GM12878 (cell line): ENCODE measurements around the gene SEMG1. TPM values are rescaled to one million over a fixed set of nuclear protein-coding genes. Genes with fewer than 3 reads are reported as not detected.

ENCODE experiments used
- ATAC-seq: fragments of 200-7000 bp; cut with Tn5 transposase; 3 replicates; pipeline ENCODE4 v1.9.1; 2020; ENCODE audit warnings: mild to moderate bottlenecking, moderate library complexity
- BruUV-seq: library from RNA; stranded (reverse); fragments of 400-500 nt; replicated peaks from 2 replicates; lab custom pipeline; 2021; lab: Mats Ljungman, UMichigan
- CTCF ChIA-PET: fragments of 300-600 bp; sonication (Branson Sonifier 250); formaldehyde crosslinking; extraction: SDS; loops from one replicate; lab custom pipeline; 2021; ENCODE audit warnings: inconsistent platforms; lab: Yijun Ruan, JAX
- POLR2A ChIA-PET: fragments of 350-600 bp; formaldehyde crosslinking; extraction: SDS; loops from one replicate; lab custom pipeline; 2021; ENCODE audit warnings: inconsistent platforms; lab: Charles Lee
- RAD21 ChIA-PET: fragments of 300-600 bp; sonication (Branson Sonifier 250); formaldehyde crosslinking; loops from one replicate; lab custom pipeline; 2023; ENCODE audit warnings: antibody characterized with exemption; ENCODE audit not compliant: unreplicated experiment; lab: Charles Lee
- SMC1A ChIA-PET: fragments of 300-600 bp; sonication (Branson Sonifier 250); formaldehyde crosslinking; loops from one replicate; lab custom pipeline; 2023; ENCODE audit not compliant: unreplicated experiment, uncharacterized antibody; lab: Charles Lee
- DNase-seq: peaks from one replicate; pipeline ENCODE4 v3.0.0-alpha.2; 2011; ENCODE audit warnings: low read depth, low spot score
- FAIRE-seq: peaks from 3 replicates; lab custom pipeline; 2011; peaks lifted over from hg19 to GRCh38; lab: Jason Lieb, UNC
- H2AFZ ChIP-seq: 2 replicates; pipeline ENCODE4 v1.6.0; 2011; ENCODE audit warnings: low read depth, low read length, control low read depth; ENCODE audit not compliant: control insufficient read depth
- H3K27ac ChIP-seq: 2 replicates; pipeline ENCODE4 v1.5.1; 2011; ENCODE audit warnings: control low read depth; ENCODE audit not compliant: control insufficient read depth, insufficient read depth
- H3K27me3 ChIP-seq, 2 experiments: replicated peaks in 1 of 2; 2 replicates each; pipeline versions ENCODE4 v1.6.0 to v1.6.1; 2011; ENCODE audit warnings: low read length in 1 of 2; ENCODE audit not compliant: control insufficient read depth in 2 of 2, insufficient read depth in 2 of 2
- H3K36me3 ChIP-seq, 2 experiments: 2 replicates each; pipeline ENCODE4 v1.5.1; 2011; ENCODE audit warnings: low read length in 1 of 2; ENCODE audit not compliant: control insufficient read depth in 2 of 2, insufficient read depth in 2 of 2
- H3K4me1 ChIP-seq: 2 replicates; pipeline ENCODE4 v1.6.1; 2011; ENCODE audit warnings: mild to moderate bottlenecking, low read length, moderate library complexity, mixed read lengths; ENCODE audit not compliant: control insufficient read depth, insufficient read depth
- H3K4me2 ChIP-seq: 2 replicates; pipeline ENCODE4 v1.6.0; 2011; ENCODE audit warnings: control low read depth; ENCODE audit not compliant: control insufficient read depth, insufficient read depth
- H3K4me3 ChIP-seq: fragments of 200-600 bp; sonication (generic); 2 replicates; pipeline ENCODE4 v1.5.1; 2016
- H3K79me2 ChIP-seq: 2 replicates; pipeline ENCODE4 v1.6.0; 2011; ENCODE audit warnings: low read length; ENCODE audit not compliant: control insufficient read depth, insufficient read depth
- H3K9ac ChIP-seq: 2 replicates; pipeline ENCODE4 v1.8.0; 2011; ENCODE audit warnings: low read length, control low read depth, mixed read lengths; ENCODE audit not compliant: control insufficient read depth, insufficient read depth
- H3K9me3 ChIP-seq: replicated peaks from 3 replicates; pipeline ENCODE4 v1.5.1; 2011; ENCODE audit warnings: mild to moderate bottlenecking, low read length; ENCODE audit not compliant: control insufficient read depth, insufficient read depth
- H4K20me1 ChIP-seq: 2 replicates; pipeline ENCODE4 v1.6.0; 2011; ENCODE audit not compliant: control insufficient read depth, insufficient read depth
- BHLHE40 ChIP-seq, 2 experiments: fragments of 450-650 bp in 1 of 2; IDR thresholded peaks; 2 replicates each; pipeline ENCODE4 v1.6.1; 2011 to 2017; ENCODE audit warnings: low read depth in 2 of 2, borderline replicate concordance in 1 of 2, improper control_type of control experiment in 1 of 2, low read length in 1 of 2, mild to moderate bottlenecking in 1 of 2
- BMI1 ChIP-seq: fragments of 450-650 bp; IDR thresholded peaks from 2 replicates; pipeline ENCODE4 v1.6.1; 2016; ENCODE audit warnings: mild to moderate bottlenecking, moderate library complexity, borderline replicate concordance
- BRCA1 ChIP-seq: IDR thresholded peaks from 2 replicates; pipeline ENCODE4 v1.6.1; 2011; ENCODE audit warnings: low read depth, low read length, improper control_type of control experiment
- IKZF2 ChIP-seq, 2 experiments: fragments of 450-650 bp; IDR thresholded peaks; 2 replicates each; pipeline ENCODE4 v1.6.1; 2017; ENCODE audit warnings: mild to moderate bottlenecking in 2 of 2, moderate library complexity in 2 of 2
- JUND ChIP-seq: IDR thresholded peaks from 2 replicates; pipeline ENCODE4 v1.6.1; 2012; ENCODE audit warnings: low read depth, mild to moderate bottlenecking, low read length, improper control_type of control experiment, moderate library complexity
- MEF2B ChIP-seq: fragments of 450-650 bp; IDR thresholded peaks from 2 replicates; pipeline ENCODE4 v1.6.1; 2018; ENCODE audit warnings: mild to moderate bottlenecking, moderate library complexity; ENCODE audit not compliant: partially characterized antibody, poor library complexity, severe bottlenecking
- PAX8 ChIP-seq: fragments of 450-650 bp; IDR thresholded peaks from 2 replicates; pipeline ENCODE4 v1.6.1; 2017; ENCODE audit warnings: mild to moderate bottlenecking, moderate library complexity
- RBBP5 ChIP-seq: fragments of 200-600 bp; sonication (generic); conservative IDR thresholded peaks from 2 replicates; pipeline ENCODE4 v1.6.1; 2016
- RFX5 ChIP-seq: IDR thresholded peaks from 2 replicates; pipeline ENCODE4 v1.6.1; 2011; ENCODE audit warnings: low read depth, low read length, improper control_type of control experiment
- SMARCA5 ChIP-seq: fragments of 450-650 bp; IDR thresholded peaks from 2 replicates; pipeline ENCODE4 v1.6.1; 2017; ENCODE audit warnings: mild to moderate bottlenecking
- ZBED1 ChIP-seq: IDR thresholded peaks from 2 replicates; pipeline ENCODE4 v1.6.1; 2016; ENCODE audit warnings: borderline replicate concordance
- ZNF384 ChIP-seq: IDR thresholded peaks from 2 replicates; pipeline ENCODE4 v1.6.1; 2012; ENCODE audit warnings: low read depth, mild to moderate bottlenecking, low read length, improper control_type of control experiment, borderline replicate concordance
- WGBS: methylation state at CpG from one replicate; pipeline ENCODE4 v1.1.6; 2016; ENCODE audit warnings: low lambda C conversion rate; ENCODE audit not compliant: insufficient replicate concordance, insufficient coverage; ENCODE audit errors: missing lambda C conversion rate; 5-methylcytosine and 5-hydroxymethylcytosine counted together
- in situ Hi-C: fragments of 300-500 bp; cut with MboI; formaldehyde crosslinking; loops from 9 replicates; pipeline ENCODE4 v1.14.3; 2018; ENCODE audit warnings: mixed read lengths
- intact Hi-C: fragments of 100-400 bp; cut with micrococcal nuclease; formaldehyde crosslinking; loops from one replicate; pipeline ENCODE4 v1.14.2; 2022; ENCODE audit not compliant: unreplicated experiment
- polyA plus RNA-seq, 11 experiments: library from polyadenylated mRNA; depleted of rRNA in 4 of 11; unstranded in 6 of 11; stranded (reverse) in 5 of 11; fragments of >200 nt; fragmentation: Nextera tagmentation in 4 of 11; fragmentation: Illumina TruSeq in 1 of 11; extraction: Ambion mirVana in 4 of 11; extraction: Trizol in 1 of 11; gene quantifications; 1 replicate in 1 of 11; 2 replicates in 10 of 11; pipeline versions ENCODE4 v1.2.1 to v1.2.3, GENCODE V29; 2011 to 2016; ENCODE audit warnings: inconsistent platforms in 2 of 11, missing spikeins in 2 of 11, low read depth in 1 of 11
- total RNA-seq, 4 experiments: library from RNA; depleted of rRNA in 3 of 4; stranded (reverse); fragments of >200 nt in 3 of 4; fragmentation: Illumina TruSeq in 1 of 4; extraction: Trizol in 1 of 4; gene quantifications; 2 replicates each; pipeline versions ENCODE4 v1.2.1 to v1.2.3, GENCODE V29; 2013 to 2021
- TF ChIP-seq, protein P1 (sequence below): fragments of 450-650 bp; IDR thresholded peaks from 2 replicates; pipeline ENCODE4 v1.6.1; 2016; ENCODE audit warnings: mild to moderate bottlenecking

Gene SEMG1
- total and polyA plus RNA-seq, 10 of the 15 experiments (the other 5 are each of a cell fraction or from before 2014, with no cell fraction given), result not detected

DNA sequence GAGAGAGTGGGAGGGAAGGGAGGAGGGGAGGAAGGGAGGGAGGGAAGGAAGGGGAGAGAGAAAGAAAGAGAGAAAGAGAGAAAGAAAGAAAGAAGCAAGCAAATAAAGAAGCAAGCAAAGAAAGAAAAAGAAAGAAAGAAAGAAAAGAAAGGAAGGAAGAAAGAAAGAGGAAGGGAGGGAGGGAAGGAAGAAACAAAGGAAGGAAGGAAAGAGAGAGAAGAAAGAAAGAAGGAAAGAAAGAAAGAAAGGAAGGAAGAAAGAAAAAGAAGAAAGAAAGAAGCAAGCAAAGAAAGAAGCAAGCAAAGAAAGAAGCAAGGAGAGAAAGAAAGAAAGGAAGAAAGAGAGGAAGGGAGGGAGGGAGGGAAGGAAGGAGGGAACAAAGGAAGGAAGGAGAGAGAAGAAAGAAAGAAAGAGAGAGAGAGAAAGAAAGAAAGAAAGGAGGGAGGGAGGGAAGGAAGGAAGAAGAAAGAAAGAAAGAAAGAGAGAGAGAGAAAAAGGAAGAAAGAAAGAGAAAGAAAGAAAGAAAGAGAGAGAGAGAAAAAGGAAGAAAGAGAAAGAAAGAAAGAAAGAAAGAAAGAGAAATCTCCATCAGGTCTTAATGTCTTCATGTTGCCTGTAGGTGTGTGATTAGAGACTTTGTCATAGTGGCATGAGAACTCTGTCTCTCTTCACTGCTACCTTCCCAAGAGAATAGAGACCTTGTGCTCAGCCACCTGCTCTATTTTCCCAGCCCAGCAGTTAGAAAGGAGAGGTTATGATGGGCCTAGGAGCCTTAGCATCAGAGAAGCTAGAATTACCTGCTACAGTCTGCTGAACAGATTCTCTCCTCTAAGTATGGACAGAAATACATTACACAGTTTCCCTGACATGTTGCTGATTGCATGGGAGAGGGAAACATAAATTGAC lies 5.0 kb downstream of the SEMG1 start:
- Histone ChIP-seq H2AFZ (no peak overlapping the region), H3K27me3 (peaks cover 0 to 5% of the 10 kb centered on the region in 2 experiments; a peak in 1 of 4 replicates), H4K20me1 (no peaks in the 10 kb centered on the region), H3K4me2 (no peak overlapping the region), H3K9me3 (no peaks in the 10 kb centered on the region), H3K79me2 (no peaks in the 10 kb centered on the region), H3K9ac (no peak overlapping the region), H3K27ac (no peak overlapping the region), H3K36me3 (no peaks in the 10 kb centered on the region), H3K4me1 (no peaks in the 10 kb centered on the region), H3K4me3 (no peak overlapping the region)
- FAIRE-seq, result no peak
- SMC1A ChIA-PET, result no interaction called here
- in situ Hi-C loops, result no loop called here
- intact Hi-C loops, result no loop called here
- RAD21 ChIA-PET, result no interaction called here
- ATAC-seq, result no peak
- BruUV-seq, result no TSS peak
- POLR2A ChIA-PET, result no interaction called here
- CTCF ChIA-PET, result no interaction called here
- TF ChIP-seq MEF2B, result peak; percentile 75
- TF ChIP-seq PAX8, result no peak
- TF ChIP-seq BRCA1, result no peak
- no peak for DNase-seq

DNA sequence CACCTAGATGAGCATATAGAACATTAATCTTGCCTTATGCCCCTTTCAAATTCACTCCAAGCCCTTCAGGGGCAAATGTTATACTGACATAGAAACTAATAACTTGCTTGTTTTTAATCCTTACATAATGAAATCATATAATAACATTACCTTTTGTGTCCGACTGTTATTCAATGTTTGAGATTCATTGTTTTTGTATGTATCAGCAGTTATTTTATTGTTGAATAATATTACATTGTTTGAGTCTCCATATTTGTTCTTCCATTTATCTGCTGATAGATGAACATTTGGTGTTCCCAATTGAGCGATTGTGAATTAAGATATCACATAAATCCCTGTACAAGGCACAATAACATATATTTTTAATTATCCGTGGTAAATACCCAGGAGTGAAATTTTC lies 6.0 kb downstream of the SEMG1 start:
- CTCF ChIA-PET, result no interaction called here
- WGBS, result 35% methylated on average over 3 of the region's 3 CpGs
- no peak for FAIRE-seq

More for the DNA sequence above, 6.0 kb downstream of the SEMG1 start:
- H3K79me2 ChIP-seq, result no peaks in the 10 kb centered on the region
- no peaks in the 10 kb centered on the region for H3K36me3 ChIP-seq
- H3K27ac ChIP-seq, result no peak overlapping the region
- SMC1A ChIA-PET, result no interaction called here
- intact Hi-C loops (no loop called here), in situ Hi-C loops (no loop called here)
- RAD21 ChIA-PET, result no interaction called here
- no peaks in the 10 kb centered on the region for H3K27me3 ChIP-seq
- ATAC-seq (no peak), DNase-seq (no peak)
- H3K9me3 ChIP-seq, result no peaks in the 10 kb centered on the region
- BruUV-seq, result no TSS peak
- no peak for TF ChIP-seq PAX8
- TF ChIP-seq ZBED1, result no peak
- TF ChIP-seq ZNF384, result no peak
- TF ChIP-seq JUND, result no peak
- no peak for TF ChIP-seq BHLHE40 (IDR thresholded peaks at IDR 0.05; ENCODE audit: borderline replicate concordance in 1 of 2, low read depth in 2 of 2, low read length in 1 of 2)
- no peak for TF ChIP-seq BMI1
- TF ChIP-seq, protein P1, sequence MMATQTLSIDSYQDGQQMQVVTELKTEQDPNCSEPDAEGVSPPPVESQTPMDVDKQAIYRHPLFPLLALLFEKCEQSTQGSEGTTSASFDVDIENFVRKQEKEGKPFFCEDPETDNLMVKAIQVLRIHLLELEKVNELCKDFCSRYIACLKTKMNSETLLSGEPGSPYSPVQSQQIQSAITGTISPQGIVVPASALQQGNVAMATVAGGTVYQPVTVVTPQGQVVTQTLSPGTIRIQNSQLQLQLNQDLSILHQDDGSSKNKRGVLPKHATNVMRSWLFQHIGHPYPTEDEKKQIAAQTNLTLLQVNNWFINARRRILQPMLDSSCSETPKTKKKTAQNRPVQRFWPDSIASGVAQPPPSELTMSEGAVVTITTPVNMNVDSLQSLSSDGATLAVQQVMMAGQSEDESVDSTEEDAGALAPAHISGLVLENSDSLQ, result no peak
- TF ChIP-seq RFX5, result no peak
- TF ChIP-seq IKZF2 (IDR thresholded peaks at IDR 0.05), result no peak
- no peak for TF ChIP-seq SMARCA5
- no peak for TF ChIP-seq RBBP5
- H3K9ac ChIP-seq, result no peak overlapping the region
- H2AFZ ChIP-seq, result no peak overlapping the region
- POLR2A ChIA-PET, result no interaction called here
- no peaks in the 10 kb centered on the region for H4K20me1 ChIP-seq
- H3K4me1 ChIP-seq, result no peaks in the 10 kb centered on the region
- no peak overlapping the region for H3K4me3 ChIP-seq
- no peak overlapping the region for H3K4me2 ChIP-seq
